GM12891 (cell line): ENCODE data around the gene CARD19.

Experiments used
- POLR2A ChIP-seq: IDR thresholded peaks from 2 replicates; pipeline ENCODE4 v1.6.1; 2011; ENCODE audit warnings: low read depth, low read length, control low read depth
- POLR2AphosphoS5 ChIP-seq: IDR thresholded peaks from 2 replicates; pipeline ENCODE4 v1.6.1; 2011; ENCODE audit warnings: low read depth, low read length, control low read depth

- no peak for TF ChIP-seq POLR2A
- no peak for TF ChIP-seq POLR2AphosphoS5
These were observed 6.5 kb upstream of the CARD19 start for GRCh38 chr9:93089481-93089991.
